GM18909 (cell line): ENCODE data around the gene PRKAR2A.
"Not testable (repeated sequence)": the region's sequence is repeated elsewhere in the genome, so short reads cannot be mapped to it uniquely, and the experiment has no call there.

ENCODE experiments used
- ATAC-seq: cut with Tn5 transposase; IDR thresholded peaks from one replicate; pipeline ENCODE4 v1.9.1; 2021; ENCODE audit warnings: mild to moderate bottlenecking; ENCODE audit not compliant: unreplicated experiment, poor library complexity

The PRKAR2A gene

DNA sequence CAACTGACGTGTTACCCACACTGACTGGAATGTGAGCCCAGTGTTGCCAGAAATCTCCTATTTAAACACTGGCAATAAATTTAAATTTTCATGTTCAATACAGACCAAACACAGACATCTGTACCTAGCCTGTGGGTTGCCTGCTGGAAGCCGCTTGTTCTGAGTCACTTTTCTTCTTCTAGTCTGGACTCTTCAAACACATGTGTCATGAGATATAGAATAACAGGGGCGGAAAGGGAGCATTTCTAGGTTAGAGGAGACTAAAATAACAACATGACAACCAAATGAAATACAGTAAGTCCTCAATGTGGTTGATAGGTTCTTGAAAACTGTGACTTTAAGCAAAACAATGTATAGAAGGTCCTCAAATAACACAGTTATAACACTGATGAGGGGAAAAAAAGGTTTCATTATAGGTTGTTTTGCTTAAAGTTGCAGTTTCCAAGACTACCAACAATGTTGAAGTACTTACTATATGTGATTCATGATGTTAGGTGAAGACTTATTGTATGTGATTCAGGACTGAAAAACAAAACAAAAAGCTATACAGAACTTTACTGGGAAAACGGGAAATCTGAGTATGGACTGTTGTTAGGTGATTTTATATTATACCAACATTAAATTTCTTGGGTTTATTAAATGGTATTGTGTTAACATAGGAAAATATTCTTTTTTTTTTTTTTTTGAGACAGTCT is 63.1 kb downstream of the PRKAR2A start:
- ATAC-seq, result no peak

DNA sequence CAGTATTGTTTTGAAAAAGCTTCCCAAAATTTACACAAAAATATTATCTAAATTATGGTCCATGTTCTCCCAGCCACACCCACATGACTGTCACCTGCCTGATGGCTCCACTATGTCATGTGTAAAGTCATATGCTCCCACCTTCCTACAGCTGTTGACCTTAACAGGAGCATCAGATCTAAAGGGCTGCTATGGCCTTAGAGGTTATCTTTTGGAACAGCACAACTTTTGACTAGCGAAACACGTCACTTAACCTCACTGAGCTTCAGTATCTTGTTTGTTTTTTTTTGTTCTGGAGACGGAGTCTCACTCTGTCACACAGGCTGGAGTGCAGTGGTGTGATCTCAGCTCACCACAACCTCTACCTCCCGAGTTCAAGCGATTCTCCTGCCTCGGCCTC is 64.4 kb downstream of the PRKAR2A start:
- ATAC-seq, result no peak

- ATAC-seq, result no peak
Observed at GRCh38 chr3:48782046-48782445, 65.6 kb downstream of the PRKAR2A start.

GRCh38 chr3:48778565-48778964 is 69.1 kb downstream of the PRKAR2A start:
- not testable (repeated sequence) for ATAC-seq

DNA sequence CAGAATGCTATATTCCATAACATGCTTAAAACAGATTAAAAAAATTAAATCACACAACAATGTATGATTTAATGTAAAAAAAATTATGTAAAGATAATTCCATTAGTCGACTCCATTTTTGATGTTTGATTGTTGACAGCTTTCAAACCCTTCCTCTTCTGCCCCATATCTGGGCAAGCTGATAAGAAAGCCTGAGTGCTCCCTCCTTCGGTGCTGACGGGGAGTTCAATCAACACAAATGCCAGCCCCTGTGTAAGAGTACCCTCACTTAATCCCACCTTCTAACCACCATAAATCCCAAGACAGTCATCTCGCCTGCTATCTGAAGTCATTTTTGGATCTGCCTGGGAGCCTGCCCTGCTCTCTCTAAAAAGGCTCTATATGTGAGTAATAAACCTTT is 70.8 kb downstream of the PRKAR2A start:
- no peak for ATAC-seq

GRCh38 chr3:48770192-48770502 is 77.5 kb downstream of the PRKAR2A start:
- no peak for ATAC-seq

GRCh38 chr3:48765376-48765775 is 82.3 kb downstream of the PRKAR2A start:
- no peak for ATAC-seq

- ATAC-seq, result no peak
Observed at GRCh38 chr3:48762816-48763215, 84.9 kb downstream of the PRKAR2A start.

DNA sequence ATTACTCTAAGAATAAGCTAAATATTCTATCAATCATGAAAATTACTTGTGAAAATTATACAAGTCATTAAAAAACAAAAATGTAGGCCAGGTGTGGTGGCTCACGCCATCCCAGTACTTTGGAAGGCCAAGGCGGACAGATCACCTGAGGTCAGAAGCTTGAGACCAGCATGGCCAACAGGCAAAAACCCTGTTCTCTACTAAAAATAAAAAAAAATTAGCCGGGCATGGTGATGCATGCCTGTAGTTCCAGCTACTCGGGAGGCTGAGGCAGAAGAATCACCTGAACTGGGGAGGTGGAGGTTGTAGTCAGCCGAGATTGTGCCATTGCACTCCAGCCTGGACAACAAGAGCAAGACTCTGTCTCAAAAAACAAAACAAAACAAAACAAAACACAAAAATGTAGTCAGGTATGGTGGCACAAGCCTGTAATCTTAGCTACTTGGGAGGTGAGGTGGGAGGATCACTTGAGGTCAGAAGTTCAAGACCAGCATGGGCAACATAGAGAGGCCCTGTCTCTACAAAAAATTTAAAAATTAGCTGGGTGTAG is 87.6 kb downstream of the PRKAR2A start:
- not testable (repeated sequence) for ATAC-seq

GRCh38 chr3:48759531-48759930 is 88.1 kb downstream of the PRKAR2A start:
- ATAC-seq, result not testable (repeated sequence)

DNA sequence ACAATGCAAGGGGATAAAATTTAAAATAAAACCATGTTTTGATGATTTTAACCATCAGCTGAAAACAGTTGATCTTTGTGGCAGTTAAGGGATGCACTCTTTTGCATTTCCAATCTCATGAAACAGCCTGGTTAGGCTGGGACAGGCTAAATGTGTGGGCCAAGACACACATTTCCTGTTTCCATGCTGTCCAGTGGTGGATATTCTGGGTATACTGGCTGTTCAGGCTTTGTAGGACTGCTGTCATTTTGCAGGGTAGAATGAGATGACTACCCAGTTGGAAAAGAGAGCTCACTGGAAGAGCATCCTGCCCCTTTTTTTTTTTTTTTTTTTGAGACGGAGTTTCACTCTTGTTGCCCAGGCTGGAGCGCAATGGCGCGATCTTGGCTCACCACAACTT is 88.6 kb downstream of the PRKAR2A start:
- no peak for ATAC-seq

DNA sequence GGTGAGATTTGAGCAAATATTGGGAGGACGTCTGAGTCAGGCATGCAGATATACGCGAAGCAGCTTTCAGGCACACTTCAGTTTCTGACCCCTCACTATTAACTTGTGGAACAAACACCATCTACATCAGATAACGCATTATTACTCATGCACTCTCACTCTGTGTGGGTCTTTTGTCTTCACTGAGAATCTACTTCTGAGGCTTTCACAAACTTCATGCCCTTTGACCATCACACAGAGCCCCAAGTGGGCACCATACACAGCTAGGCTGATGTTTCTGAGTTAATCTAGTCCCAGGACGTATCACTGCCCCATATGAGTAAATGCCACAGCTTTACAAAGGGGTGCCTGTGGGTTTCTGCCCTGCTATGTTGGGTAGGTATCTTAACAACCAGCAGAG is 91.0 kb downstream of the PRKAR2A start:
- no peak for ATAC-seq

DNA sequence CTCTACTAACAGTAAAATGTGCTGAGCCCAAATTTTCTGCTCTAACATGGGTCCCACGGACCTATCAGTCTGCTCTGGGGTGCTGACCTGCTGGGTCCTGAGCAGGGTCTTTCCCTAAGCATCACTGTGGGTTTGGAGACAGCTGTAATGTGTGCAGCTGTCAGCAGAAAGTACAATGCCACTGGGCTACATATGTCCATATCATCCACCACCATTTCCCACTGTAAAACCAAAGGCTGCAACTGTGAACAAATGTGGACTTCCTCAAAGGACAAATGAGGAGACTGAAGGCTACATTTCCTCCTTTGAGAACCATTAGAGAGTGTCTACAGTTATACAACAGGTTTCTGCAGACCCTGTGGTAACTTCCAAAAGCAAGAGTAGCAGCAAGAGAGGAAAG is 96.8 kb downstream of the PRKAR2A start:
- no peak for ATAC-seq

DNA sequence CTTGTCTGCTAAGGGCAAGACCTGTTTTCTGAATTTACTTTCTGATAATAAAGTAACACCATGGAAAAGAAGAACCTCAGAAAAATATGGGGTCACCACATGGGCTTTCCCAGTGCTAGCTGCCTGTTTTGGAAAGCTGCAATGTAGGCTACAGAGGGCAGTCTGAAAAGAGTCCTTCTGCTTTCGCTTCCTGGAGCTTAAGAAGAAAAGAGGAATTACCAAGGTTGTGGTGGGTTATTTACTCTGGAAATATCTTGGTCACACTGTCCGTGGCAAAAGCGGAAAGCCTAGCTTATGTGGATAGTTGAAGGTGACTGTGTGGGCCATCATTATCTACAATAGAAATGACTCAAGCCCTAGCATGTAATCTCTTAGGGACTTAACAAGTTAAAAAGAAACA is 98.9 kb downstream of the PRKAR2A start:
- ATAC-seq, result no peak

- no peak for ATAC-seq
Observed at GRCh38 chr3:48747706-48748105, 100.0 kb downstream of the PRKAR2A start.

- ATAC-seq, result no peak
Observed at GRCh38 chr3:48747015-48747615, 100.6 kb downstream of the PRKAR2A start.

- no peak for ATAC-seq
Observed at GRCh38 chr3:48743773-48744172, 103.9 kb downstream of the PRKAR2A start.

DNA sequence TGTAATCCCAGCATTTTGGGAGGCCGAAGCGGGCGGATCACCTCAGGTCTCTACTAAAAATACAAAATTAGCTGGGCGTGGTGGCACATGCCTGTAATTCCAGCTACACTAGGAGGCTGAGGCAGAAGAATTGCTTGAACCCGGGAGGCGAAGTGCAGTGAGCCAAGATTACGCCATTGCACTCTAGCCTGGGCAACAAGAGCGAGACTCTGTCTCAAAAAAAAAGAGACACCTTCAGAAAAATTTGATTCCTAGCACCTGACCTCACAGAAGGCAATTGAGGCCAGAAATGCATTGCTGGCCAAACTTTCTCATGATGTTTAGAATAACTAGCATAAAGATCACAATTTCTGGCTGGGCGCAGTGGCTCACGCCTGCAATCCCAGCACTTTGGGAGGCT is 106.4 kb downstream of the PRKAR2A start:
- ATAC-seq, result not testable (repeated sequence)

GRCh38 chr3:48739955-48740823 is 107.5 kb downstream of the PRKAR2A start:
- ATAC-seq, result peak; percentile 74

- peak; percentile 25 for ATAC-seq
Observed at GRCh38 chr3:48739617-48739954, 108.1 kb downstream of the PRKAR2A start.

DNA sequence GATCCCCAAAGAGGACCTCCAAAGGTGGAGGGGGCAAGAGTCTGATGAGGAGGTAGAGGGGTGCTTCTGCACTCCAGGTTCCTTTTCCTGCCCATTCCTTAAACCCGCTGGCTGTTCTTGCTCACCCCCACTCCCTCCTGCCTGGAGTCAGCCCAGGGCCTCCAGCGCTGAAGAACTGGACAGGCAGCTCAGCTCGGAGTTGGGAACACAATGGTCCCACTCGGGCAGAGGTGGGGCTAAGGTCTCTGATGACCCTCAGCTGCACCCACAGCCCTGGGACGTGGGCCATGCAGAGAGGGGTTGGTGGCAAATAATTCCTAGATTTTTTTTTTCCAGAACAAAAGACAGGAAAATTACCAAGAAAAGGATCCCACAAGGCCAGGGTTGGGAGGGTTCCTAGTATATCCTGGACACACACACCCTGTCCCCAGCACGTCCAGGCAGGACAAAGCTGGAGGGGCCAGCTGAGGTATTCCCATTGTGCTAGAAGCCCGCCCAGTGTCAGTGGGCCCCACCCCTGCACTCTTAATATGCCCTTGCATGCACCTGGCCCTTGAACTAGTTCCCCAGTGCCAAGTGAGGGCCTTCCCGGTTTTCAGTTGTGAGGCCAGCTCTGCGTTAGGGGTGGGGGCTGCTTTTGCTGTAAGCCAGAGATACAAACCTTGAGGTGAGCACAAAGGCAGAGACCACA is 108.6 kb downstream of the PRKAR2A start:
- no peak for ATAC-seq
